ENCODE measurements around the gene DIP2C.

DIP2C gene

DNA sequence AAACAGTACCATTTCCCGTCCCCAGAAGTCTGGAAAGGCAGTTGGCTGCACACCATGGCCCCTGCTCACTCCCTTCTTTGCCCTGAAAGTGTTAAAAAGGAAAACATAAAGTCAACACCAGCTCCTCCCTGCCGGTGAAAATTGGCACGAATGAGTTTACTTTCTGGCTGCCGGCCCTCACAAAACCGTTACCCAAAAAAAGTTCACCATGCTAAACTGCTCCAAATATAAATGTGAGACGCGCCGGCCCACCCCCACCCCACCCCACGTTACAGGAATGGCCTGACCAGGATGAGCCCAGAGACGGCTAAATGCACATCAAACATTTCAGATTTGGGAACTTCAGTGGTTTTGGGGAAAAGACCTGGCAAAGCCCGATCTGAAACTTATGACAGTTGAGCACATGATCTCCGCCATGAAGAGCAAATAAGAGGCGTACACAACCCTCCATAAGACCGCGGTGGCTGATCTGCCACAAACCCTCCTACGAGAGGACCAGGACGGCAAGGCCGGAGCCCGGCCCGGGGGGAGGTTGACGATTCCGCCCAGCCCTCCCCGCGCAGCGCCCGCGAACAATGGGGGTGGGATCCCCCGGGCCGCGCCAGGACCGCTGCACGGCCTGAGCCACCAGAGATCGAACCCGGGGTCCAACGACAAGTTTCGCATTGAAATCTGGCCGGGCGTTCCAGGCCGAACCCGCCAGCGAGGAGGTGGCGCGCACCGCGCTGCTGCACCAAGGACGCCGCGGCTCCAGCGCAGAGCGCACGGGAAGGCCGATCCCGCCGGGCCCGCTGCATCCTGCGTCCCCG lies 952 bp downstream of the DIP2C start:
- TF ChIP-seq, protein P1, sequence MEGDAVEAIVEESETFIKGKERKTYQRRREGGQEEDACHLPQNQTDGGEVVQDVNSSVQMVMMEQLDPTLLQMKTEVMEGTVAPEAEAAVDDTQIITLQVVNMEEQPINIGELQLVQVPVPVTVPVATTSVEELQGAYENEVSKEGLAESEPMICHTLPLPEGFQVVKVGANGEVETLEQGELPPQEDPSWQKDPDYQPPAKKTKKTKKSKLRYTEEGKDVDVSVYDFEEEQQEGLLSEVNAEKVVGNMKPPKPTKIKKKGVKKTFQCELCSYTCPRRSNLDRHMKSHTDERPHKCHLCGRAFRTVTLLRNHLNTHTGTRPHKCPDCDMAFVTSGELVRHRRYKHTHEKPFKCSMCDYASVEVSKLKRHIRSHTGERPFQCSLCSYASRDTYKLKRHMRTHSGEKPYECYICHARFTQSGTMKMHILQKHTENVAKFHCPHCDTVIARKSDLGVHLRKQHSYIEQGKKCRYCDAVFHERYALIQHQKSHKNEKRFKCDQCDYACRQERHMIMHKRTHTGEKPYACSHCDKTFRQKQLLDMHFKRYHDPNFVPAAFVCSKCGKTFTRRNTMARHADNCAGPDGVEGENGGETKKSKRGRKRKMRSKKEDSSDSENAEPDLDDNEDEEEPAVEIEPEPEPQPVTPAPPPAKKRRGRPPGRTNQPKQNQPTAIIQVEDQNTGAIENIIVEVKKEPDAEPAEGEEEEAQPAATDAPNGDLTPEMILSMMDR (IDR thresholded peaks at IDR 0.05; ENCODE audit: low read depth, low read length, missing control alignments): no peak
- no peaks in the 10 kb centered on the region for H3K36me3 ChIP-seq (replicated peaks)
- DNase-seq: peak; percentile 14
- in situ Hi-C loops (cut with HindIII; ENCODE audit: low pct_ligation_motif_present, low sequenced_read_pairs): no loop called here
- no peaks in the 10 kb centered on the region for H3K27me3 ChIP-seq (replicated peaks)
- peak overlapping the region; percentile 77 for H3K4me3 ChIP-seq (ENCODE audit: low read depth, low read length)
- peak overlapping the region; percentile 25 for H3K27ac ChIP-seq

DNA sequence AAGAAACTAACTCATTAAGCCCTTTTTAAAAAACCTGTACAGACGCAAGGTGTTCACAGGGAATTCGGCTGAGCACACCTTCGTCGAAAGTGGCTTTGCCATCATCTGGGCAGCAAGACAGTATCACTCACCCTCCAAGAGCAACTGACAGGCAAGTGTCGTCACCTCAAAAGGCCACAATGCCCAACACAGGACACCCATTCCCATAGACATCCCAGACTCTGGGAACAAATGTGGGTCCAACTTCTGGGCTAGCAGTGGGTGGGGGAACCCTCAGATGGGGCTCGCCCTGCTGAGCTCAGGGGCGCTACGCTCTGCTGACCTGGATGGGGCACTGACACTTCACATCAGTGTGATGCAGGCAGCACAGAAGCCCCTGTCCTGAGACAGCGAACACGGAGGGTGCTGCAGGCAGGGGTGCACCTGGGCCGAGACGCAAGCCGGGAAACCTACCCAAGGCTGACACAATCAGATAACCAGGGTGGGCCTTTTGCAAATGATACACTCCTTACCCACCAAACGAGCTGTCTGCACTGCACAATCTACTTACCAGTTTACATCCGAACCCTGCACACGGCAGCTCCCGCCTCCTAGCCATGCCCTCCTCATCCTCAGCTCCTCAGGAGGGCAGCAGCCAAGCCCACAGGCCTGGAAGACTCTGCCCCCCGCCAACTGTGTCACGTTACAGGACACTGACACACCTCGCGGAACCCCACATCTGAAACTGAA lies 1.7 kb downstream of the DIP2C start:
- Histone ChIP-seq H3K36me3 (replicated peaks) (no peaks in the 10 kb centered on the region), H3K27ac (no peak overlapping the region), H3K27me3 (replicated peaks) (no peaks in the 10 kb centered on the region), H3K4me3 (ENCODE audit: low read depth, low read length) (peak overlapping the region; percentile 77)
- no peak for DNase-seq
- TF ChIP-seq, protein P1 (IDR thresholded peaks at IDR 0.05; ENCODE audit: low read depth, low read length, missing control alignments): no peak
- in situ Hi-C loops (cut with HindIII; ENCODE audit: low pct_ligation_motif_present, low sequenced_read_pairs): no loop called here

DNA sequence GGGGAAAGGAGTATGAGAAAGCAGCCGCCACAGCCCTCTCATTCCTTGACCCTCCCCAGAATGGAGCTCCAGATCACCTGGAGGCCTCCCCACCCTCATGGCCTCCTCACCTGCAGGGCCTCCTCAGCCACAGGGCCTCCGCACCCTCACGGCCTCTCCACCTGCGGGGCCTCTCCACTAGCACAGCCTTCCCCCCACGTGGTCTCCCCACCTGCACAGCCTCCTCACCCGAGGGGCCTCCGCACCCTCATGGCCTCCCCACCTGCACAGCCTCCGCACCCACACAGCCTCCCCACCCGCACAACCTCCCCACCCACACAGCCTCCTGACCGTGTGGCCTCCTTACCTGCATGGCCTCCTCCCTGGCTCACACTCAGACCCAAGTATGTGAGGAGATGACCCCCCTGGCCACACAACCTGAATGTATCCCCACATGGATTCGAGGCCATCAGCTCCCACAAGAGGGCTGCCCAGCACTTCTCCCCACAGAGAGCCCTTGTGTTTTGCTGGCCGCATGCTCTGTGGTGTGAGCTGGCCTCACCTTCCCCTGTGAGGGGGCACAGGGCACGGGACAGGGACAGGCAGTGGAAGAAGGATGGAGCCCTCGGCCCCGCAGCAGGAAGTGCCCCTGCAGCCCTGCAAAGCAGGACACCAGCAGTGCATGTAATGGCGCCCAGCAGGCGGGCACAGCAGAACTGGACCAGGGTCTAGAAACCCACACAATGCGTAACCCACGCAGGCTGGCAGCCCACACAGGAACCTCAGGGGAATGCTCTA lies 3.1 kb downstream of the DIP2C start:
- Histone ChIP-seq H3K27me3 (replicated peaks) (no peaks in the 10 kb centered on the region), H3K36me3 (replicated peaks) (no peaks in the 10 kb centered on the region), H3K4me3 (ENCODE audit: low read depth, low read length) (no peak overlapping the region), H3K27ac (no peak overlapping the region)
- no peak for DNase-seq
- in situ Hi-C loops (cut with HindIII; ENCODE audit: low pct_ligation_motif_present, low sequenced_read_pairs): no loop called here
- TF ChIP-seq, protein P1 (IDR thresholded peaks at IDR 0.05; ENCODE audit: low read depth, low read length, missing control alignments): no peak

DNA sequence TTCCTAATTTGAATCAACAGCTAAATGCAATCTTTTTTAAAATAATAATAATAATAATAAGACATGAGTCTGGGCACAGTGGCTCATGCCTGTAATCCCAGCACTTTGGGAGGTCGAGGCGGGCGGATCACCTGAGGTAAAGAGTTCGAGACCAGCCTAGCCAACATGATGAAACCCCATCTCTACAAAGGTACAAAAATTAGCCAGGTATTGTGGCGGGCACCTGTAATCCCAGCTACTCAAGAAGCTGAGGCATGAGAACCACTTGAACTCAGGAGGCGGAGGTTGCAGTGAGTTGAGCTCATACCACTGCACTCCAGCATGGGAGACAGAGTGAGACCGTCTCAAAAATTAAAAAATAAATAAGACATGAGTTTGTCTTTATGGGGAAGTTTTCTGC lies 3.9 kb downstream of the DIP2C start:
- H3K27ac ChIP-seq: no peak overlapping the region
- no peaks in the 10 kb centered on the region for H3K27me3 ChIP-seq (replicated peaks)
- DNase-seq: no peak
- H3K36me3 ChIP-seq (replicated peaks): no peaks in the 10 kb centered on the region
- in situ Hi-C loops (cut with HindIII; ENCODE audit: low pct_ligation_motif_present, low sequenced_read_pairs): no loop called here
- no peak overlapping the region for H3K4me3 ChIP-seq (ENCODE audit: low read depth, low read length)
- TF ChIP-seq, protein P1 (IDR thresholded peaks at IDR 0.05; ENCODE audit: low read depth, low read length, missing control alignments): no peak

DNA sequence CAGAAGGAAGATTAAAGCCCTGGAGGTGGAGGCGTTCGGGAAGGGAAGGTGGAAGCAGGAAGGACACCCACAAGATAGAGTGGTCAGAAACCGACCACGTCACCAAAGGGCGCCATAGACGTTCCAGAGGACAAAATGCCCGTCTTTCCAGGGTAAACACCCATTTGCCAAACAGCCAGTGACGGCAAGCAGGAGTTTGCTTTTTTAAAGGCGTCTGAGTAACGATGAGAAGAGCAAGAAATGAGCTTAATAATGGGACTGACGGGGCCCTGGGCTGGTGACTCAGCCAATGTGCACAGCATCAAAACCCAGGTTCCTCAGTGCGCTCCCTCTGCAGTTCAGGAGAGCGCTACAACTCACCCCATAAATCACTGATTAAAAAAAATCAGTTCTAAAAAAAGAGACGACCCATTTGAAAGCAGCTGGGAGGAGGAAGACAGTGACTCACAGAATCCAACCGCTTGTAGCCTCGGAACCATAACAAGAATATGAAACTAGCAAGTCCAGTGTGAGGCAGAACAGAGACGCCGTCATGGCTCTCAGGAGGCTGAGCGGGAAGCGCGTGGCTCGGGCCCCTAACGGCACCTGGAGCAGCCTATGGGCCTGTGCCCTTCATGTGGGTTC lies 5.9 kb downstream of the DIP2C start:
- in situ Hi-C loops (cut with HindIII; ENCODE audit: low pct_ligation_motif_present, low sequenced_read_pairs): no loop called here
- peak overlapping the region; percentile 43 for H3K27ac ChIP-seq
- peak; percentile 79 for DNase-seq

More for the DNA sequence above, 5.9 kb downstream of the DIP2C start:
- Histone ChIP-seq H3K36me3 (replicated peaks) (no peaks in the 10 kb centered on the region), H3K27me3 (replicated peaks) (no peaks in the 10 kb centered on the region), H3K4me3 (ENCODE audit: low read depth, low read length) (peak overlapping the region; percentile 38)
- TF ChIP-seq, protein P1 (IDR thresholded peaks at IDR 0.05; ENCODE audit: low read depth, low read length, missing control alignments): peak; percentile 52

Measured in brain microvascular endothelial cell (primary cell).